K562 (cell line): Measurements from ENCODE around the gene GALNT18. TPM values are rescaled to one million over a fixed set of nuclear protein-coding genes. Genes with fewer than 3 reads are reported as not detected.

Experiments used
- ATAC-seq: fragments of 200-7000 bp; cut with Tn5 transposase; 3 replicates; pipeline ENCODE4 v1.9.1; 2020; ENCODE audit warnings: moderate library complexity
- BruUV-seq: library from RNA; stranded (reverse); fragments of 400-500 nt; replicated peaks from 2 replicates; lab custom pipeline; 2021; lab: Mats Ljungman, UMichigan
- CTCF ChIA-PET: fragments of 300-600 bp; formaldehyde crosslinking; extraction: SDS; loops from one replicate; lab custom pipeline; 2021; ENCODE audit warnings: low intra/inter-chr PET ratio; lab: Yijun Ruan, JAX
- POLR2A ChIA-PET: fragments of 300-600, 350-650 bp; sonication (Branson Sonifier 250); formaldehyde crosslinking; extraction: SDS; loops from one replicate; lab custom pipeline; 2021; ENCODE audit warnings: antibody characterized with exemption, inconsistent platforms; lab: Yijun Ruan, JAX
- DNase-seq, 4 experiments: peaks; one replicate each; pipeline versions ENCODE4 v3.0.0 to v3.0.0-alpha.2; 2011 to 2018; ENCODE audit warnings: low spot score in 3 of 4, mixed read lengths in 3 of 4; ENCODE audit errors: extremely low read depth in 1 of 4
- FAIRE-seq: peaks from 2 replicates; lab custom pipeline; 2011; peaks lifted over from hg19 to GRCh38; lab: Jason Lieb, UNC
- H2AFZ ChIP-seq: 2 replicates; pipeline ENCODE4 v1.6.0; 2011; ENCODE audit warnings: low read depth, low read length, control low read depth, inconsistent platforms
- H3K27ac ChIP-seq: fragments of 200-600 bp; 3 replicates; pipeline ENCODE4 v1.8.0; 2011; ENCODE audit warnings: low read depth, mild to moderate bottlenecking, control low read depth, inconsistent platforms, low read length, moderate library complexity, mixed read lengths; ENCODE audit errors: extremely low read depth
- H3K27me3 ChIP-seq, 2 experiments: fragments of 300-600 bp in 1 of 2; 2 replicates in 1 of 2; 3 replicates in 1 of 2; pipeline versions ENCODE4 v1.6.0 to v1.8.0; 2011; ENCODE audit warnings: inconsistent platforms in 2 of 2, low read length in 2 of 2, mild to moderate bottlenecking in 1 of 2, mixed read lengths in 1 of 2, moderate library complexity in 1 of 2; ENCODE audit not compliant: control insufficient read depth in 2 of 2, insufficient read depth in 2 of 2
- H3K36me3 ChIP-seq: fragments of 300-600 bp; 3 replicates; pipeline ENCODE4 v1.8.0; 2011; ENCODE audit warnings: mild to moderate bottlenecking, low read length, inconsistent platforms; ENCODE audit not compliant: control insufficient read depth, insufficient read depth
- H3K4me1 ChIP-seq, 2 experiments: fragments of 200-600 bp in 1 of 2; replicated peaks in 1 of 2; 2 replicates in 1 of 2; 3 replicates in 1 of 2; pipeline versions ENCODE4 v1.5.1 to v1.8.0; 2011; ENCODE audit warnings: inconsistent platforms in 2 of 2, low read length in 2 of 2, mild to moderate bottlenecking in 1 of 2, mixed read lengths in 1 of 2, moderate library complexity in 1 of 2; ENCODE audit not compliant: control insufficient read depth in 2 of 2, insufficient read depth in 2 of 2
- H3K4me2 ChIP-seq: 2 replicates; pipeline ENCODE4 v1.6.1; 2011; ENCODE audit warnings: low read length, control low read depth, inconsistent platforms, mixed read lengths; ENCODE audit not compliant: insufficient read depth
- H3K4me3 ChIP-seq: fragments of 200-600 bp; sonication (generic), shearing (Covaris generic); 2 replicates; pipeline ENCODE4 v1.5.1; 2016; ENCODE audit warnings: control low read depth, inconsistent platforms
- H3K79me2 ChIP-seq: fragments of 200-600 bp; 3 replicates; pipeline ENCODE4 v1.8.0; 2011; ENCODE audit warnings: low read length, inconsistent platforms; ENCODE audit not compliant: control insufficient read depth, insufficient read depth
- H3K9ac ChIP-seq, 2 experiments: 2 replicates each; pipeline versions ENCODE4 v1.6.0 to v1.6.1; 2011; ENCODE audit warnings: low read depth in 2 of 2, low read length in 2 of 2, control low read depth in 1 of 2, inconsistent platforms in 1 of 2, mild to moderate bottlenecking in 1 of 2, mixed read lengths in 1 of 2; ENCODE audit not compliant: insufficient read depth in 1 of 2
- H3K9me1 ChIP-seq: one replicate; pipeline ENCODE4 v1.6.0; 2011; ENCODE audit warnings: inconsistent platforms, mild to moderate bottlenecking, low read length, moderate library complexity; ENCODE audit not compliant: control insufficient read depth, insufficient read depth
- H3K9me3 ChIP-seq: replicated peaks from 2 replicates; pipeline ENCODE4 v1.5.1; 2011; ENCODE audit warnings: low read depth, low read length, inconsistent platforms; ENCODE audit not compliant: control insufficient read depth, insufficient read depth
- H4K20me1 ChIP-seq: replicated peaks from 2 replicates; pipeline ENCODE4 v1.6.1; 2011; ENCODE audit warnings: low read length, inconsistent platforms, mixed read lengths; ENCODE audit not compliant: control insufficient read depth, insufficient read depth
- ELF4 ChIP-seq: fragments of 450-650 bp; formaldehyde crosslinking; IDR thresholded peaks from 2 replicates; pipeline ENCODE4 v1.4.0; 2022; ENCODE audit warnings: missing genetic modification characterization
- HDAC6 ChIP-seq: IDR thresholded peaks from 2 replicates; pipeline ENCODE4 v1.6.1; 2012; ENCODE audit warnings: low read depth, mild to moderate bottlenecking, control low read depth, inconsistent platforms, low read length, moderate library complexity
- HES1 ChIP-seq: fragments of 450-650 bp; IDR thresholded peaks from 2 replicates; pipeline ENCODE4 v1.6.1; 2016; ENCODE audit warnings: low read depth, mild to moderate bottlenecking, moderate library complexity
- JUN ChIP-seq, 2 experiments: sonication (generic) in 1 of 2; formaldehyde crosslinking in 1 of 2; IDR thresholded peaks; 2 replicates each; pipeline versions ENCODE4 v1.6.1 to v1.8.0; 2012 to 2022; ENCODE audit warnings: borderline replicate concordance in 2 of 2, mild to moderate bottlenecking in 2 of 2, improper control_type of control experiment in 1 of 2, low read depth in 1 of 2, low read length in 1 of 2, missing genetic modification reagents in 1 of 2
- NR2F6 ChIP-seq: fragments of 450-650 bp; formaldehyde crosslinking; IDR thresholded peaks from 2 replicates; pipeline ENCODE4 v1.4.0; 2020; ENCODE audit warnings: mild to moderate bottlenecking
- POLR3G ChIP-seq: IDR thresholded peaks from 2 replicates; pipeline ENCODE4 v1.6.1; 2011; ENCODE audit not compliant: insufficient read length, insufficient replicate concordance; ENCODE audit errors: extremely low read depth
- STAT5A ChIP-seq: IDR thresholded peaks from 2 replicates; pipeline ENCODE4 v1.6.1; 2012; ENCODE audit warnings: low read length, inconsistent platforms, borderline replicate concordance
- TEAD2 ChIP-seq: fragments of 450-650 bp; IDR thresholded peaks from 2 replicates; pipeline ENCODE4 v1.6.1; 2016; ENCODE audit warnings: missing genetic modification characterization, control low read depth, missing compliant biosample characterization
- TGIF2 ChIP-seq: sonication (generic); formaldehyde crosslinking; IDR thresholded peaks from 2 replicates; pipeline ENCODE4 v1.8.1; 2022; ENCODE audit warnings: mild to moderate bottlenecking, missing genetic modification reagents, moderate library complexity
- ZC3H11A ChIP-seq: IDR thresholded peaks from 2 replicates; pipeline ENCODE4 v1.6.1; 2012; ENCODE audit warnings: low read depth, low read length, improper control_type of control experiment
- ZHX1 ChIP-seq: fragments of 150-350 bp; conservative IDR thresholded peaks from 2 replicates; pipeline ENCODE4 v1.6.1; 2014; ENCODE audit warnings: low read length
- ZNF121 ChIP-seq: sonication (generic); formaldehyde crosslinking; conservative IDR thresholded peaks from 2 replicates; pipeline ENCODE4 v1.8.0; 2022; ENCODE audit warnings: missing genetic modification reagents
- ZNF717 ChIP-seq: fragments of 250-450 bp; sonication (Bioruptor Pico); IDR thresholded peaks from 2 replicates; pipeline ENCODE4 v1.5.0; 2021
- ZSCAN32 ChIP-seq: fragments of 450-650 bp; formaldehyde crosslinking; IDR thresholded peaks from 2 replicates; pipeline ENCODE4 v1.4.0; 2020; ENCODE audit warnings: mild to moderate bottlenecking, moderate library complexity
- WGBS: fragments of 100-300 bp; shearing (Covaris generic); methylation state at CpG from one replicate; pipeline ENCODE4 v1.1.6; 2016; ENCODE audit warnings: low coverage, mixed read lengths; ENCODE audit not compliant: insufficient coverage; ENCODE audit errors: missing lambda C conversion rate; 5-methylcytosine and 5-hydroxymethylcytosine counted together
- in situ Hi-C: fragments of 300-500 bp; cut with MboI; formaldehyde crosslinking; loops from 4 replicates; pipeline ENCODE4 v1.15.0; 2018; ENCODE audit warnings: inconsistent platforms, mixed read lengths
- intact Hi-C: fragments of 100-400 bp; cut with micrococcal nuclease; formaldehyde crosslinking; loops from 2 replicates; pipeline ENCODE4 v1.14.2; 2022
- polyA plus RNA-seq, 8 experiments: library from polyadenylated mRNA; depleted of rRNA in 4 of 8; stranded (reverse) in 5 of 8; unstranded in 3 of 8; fragments of >200 nt; fragmentation: Nextera tagmentation in 2 of 8; fragmentation: Illumina TruSeq in 1 of 8; extraction: Ambion mirVana in 2 of 8; extraction: Trizol in 1 of 8; gene quantifications; 2 replicates each; pipeline versions ENCODE4 v1.2.1 to v1.2.3, GENCODE V29; 2011 to 2014; ENCODE audit warnings: inconsistent platforms in 1 of 8, missing spikeins in 1 of 8
- total RNA-seq, 7 experiments: library from RNA; depleted of rRNA in 6 of 7; stranded (reverse); fragments of >200 nt in 6 of 7; fragmentation: Illumina TruSeq in 2 of 7; extraction: Trizol in 2 of 7; gene quantifications; 2 replicates each; pipeline versions ENCODE4 v1.2.1 to v1.2.3, GENCODE V29; 2011 to 2021; ENCODE audit warnings: low replicate concordance in 1 of 7
- TF ChIP-seq, protein P1 (sequence below), 3 experiments: IDR thresholded peaks in 2 of 3; conservative IDR thresholded peaks in 1 of 3; 2 replicates each; pipeline ENCODE4 v1.5.1; 2011 to 2012; ENCODE audit warnings: low read length in 3 of 3, mild to moderate bottlenecking in 3 of 3, control low read depth in 2 of 3, improper control_type of control experiment in 1 of 3, inconsistent platforms in 1 of 3, low read depth in 1 of 3, mixed read lengths in 1 of 3, moderate library complexity in 1 of 3; ENCODE audit not compliant: insufficient read depth in 2 of 3
- TF ChIP-seq, protein P2 (sequence below): sonication (generic); formaldehyde crosslinking; IDR thresholded peaks from 2 replicates; pipeline ENCODE4 v1.8.0; 2022; ENCODE audit warnings: mild to moderate bottlenecking, missing genetic modification reagents, borderline replicate concordance

The GALNT18 gene
- total and polyA plus RNA-seq, 9 of the 15 experiments (the other 6 are each of a cell fraction or from before 2014, with no cell fraction given): not detected

GRCh38 chr11:11347592-11347991, 274.2 kb downstream of the GALNT18 start:
- Histone ChIP-seq H3K79me2 (no peaks in the 10 kb centered on the region), H3K27ac (no peak overlapping the region), H3K9me1 (no peaks in the 10 kb centered on the region), H3K9ac (no peak overlapping the region), H3K36me3 (no peaks in the 10 kb centered on the region), H3K4me2 (no peak overlapping the region), H2AFZ (no peak overlapping the region), H3K27me3 (peaks cover 0 to 21% of the 10 kb centered on the region in 2 experiments; a peak in 2 of 5 replicates), H4K20me1 (no peaks in the 10 kb centered on the region), H3K9me3 (no peaks in the 10 kb centered on the region), H3K4me1 (no peaks in the 10 kb centered on the region), H3K4me3 (no peak overlapping the region)
- intact Hi-C loops: no loop called here
- no peak for TF ChIP-seq POLR3G
- TF ChIP-seq HDAC6: no peak
- no peak for TF ChIP-seq ZNF121 (CRISPR knock-in tag)
- no peak for TF ChIP-seq NR2F6 (CRISPR knock-in tag)
- TF ChIP-seq, protein P1, sequence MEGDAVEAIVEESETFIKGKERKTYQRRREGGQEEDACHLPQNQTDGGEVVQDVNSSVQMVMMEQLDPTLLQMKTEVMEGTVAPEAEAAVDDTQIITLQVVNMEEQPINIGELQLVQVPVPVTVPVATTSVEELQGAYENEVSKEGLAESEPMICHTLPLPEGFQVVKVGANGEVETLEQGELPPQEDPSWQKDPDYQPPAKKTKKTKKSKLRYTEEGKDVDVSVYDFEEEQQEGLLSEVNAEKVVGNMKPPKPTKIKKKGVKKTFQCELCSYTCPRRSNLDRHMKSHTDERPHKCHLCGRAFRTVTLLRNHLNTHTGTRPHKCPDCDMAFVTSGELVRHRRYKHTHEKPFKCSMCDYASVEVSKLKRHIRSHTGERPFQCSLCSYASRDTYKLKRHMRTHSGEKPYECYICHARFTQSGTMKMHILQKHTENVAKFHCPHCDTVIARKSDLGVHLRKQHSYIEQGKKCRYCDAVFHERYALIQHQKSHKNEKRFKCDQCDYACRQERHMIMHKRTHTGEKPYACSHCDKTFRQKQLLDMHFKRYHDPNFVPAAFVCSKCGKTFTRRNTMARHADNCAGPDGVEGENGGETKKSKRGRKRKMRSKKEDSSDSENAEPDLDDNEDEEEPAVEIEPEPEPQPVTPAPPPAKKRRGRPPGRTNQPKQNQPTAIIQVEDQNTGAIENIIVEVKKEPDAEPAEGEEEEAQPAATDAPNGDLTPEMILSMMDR (IDR thresholded peaks at IDR 0.05 in 2 of 3, conservative IDR thresholded peaks at IDR 0.05 in 1 of 3; ENCODE audit: insufficient read depth in 2 of 3, low read depth in 1 of 3, low read length in 3 of 3): no peak
- no peak for TF ChIP-seq JUN (IDR thresholded peaks at IDR 0.05; ENCODE audit: borderline replicate concordance, low read depth, low read length)
- TF ChIP-seq JUN (CRISPR knock-in tag; IDR thresholded peaks at IDR 0.05; ENCODE audit: borderline replicate concordance): no peak
- TF ChIP-seq ZC3H11A: no peak
- TF ChIP-seq STAT5A: no peak
- no peak for TF ChIP-seq TEAD2 (tag)
- TF ChIP-seq ELF4: no peak
- TF ChIP-seq TGIF2 (CRISPR knock-in tag): no peak
- no peak for TF ChIP-seq ZSCAN32 (CRISPR knock-in tag)
- no peak for TF ChIP-seq HES1
- no peak for TF ChIP-seq ZHX1
- TF ChIP-seq, protein P2, sequence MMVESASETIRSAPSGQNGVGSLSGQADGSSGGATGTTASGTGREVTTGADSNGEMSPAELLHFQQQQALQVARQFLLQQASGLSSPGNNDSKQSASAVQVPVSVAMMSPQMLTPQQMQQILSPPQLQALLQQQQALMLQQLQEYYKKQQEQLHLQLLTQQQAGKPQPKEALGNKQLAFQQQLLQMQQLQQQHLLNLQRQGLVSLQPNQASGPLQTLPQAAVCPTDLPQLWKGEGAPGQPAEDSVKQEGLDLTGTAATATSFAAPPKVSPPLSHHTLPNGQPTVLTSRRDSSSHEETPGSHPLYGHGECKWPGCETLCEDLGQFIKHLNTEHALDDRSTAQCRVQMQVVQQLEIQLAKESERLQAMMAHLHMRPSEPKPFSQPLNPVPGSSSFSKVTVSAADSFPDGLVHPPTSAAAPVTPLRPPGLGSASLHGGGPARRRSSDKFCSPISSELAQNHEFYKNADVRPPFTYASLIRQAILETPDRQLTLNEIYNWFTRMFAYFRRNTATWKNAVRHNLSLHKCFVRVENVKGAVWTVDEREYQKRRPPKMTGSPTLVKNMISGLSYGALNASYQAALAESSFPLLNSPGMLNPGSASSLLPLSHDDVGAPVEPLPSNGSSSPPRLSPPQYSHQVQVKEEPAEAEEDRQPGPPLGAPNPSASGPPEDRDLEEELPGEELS: no peak
- no peak for TF ChIP-seq ZNF717
- ATAC-seq: no peak
- no peak for FAIRE-seq
- 2% methylated on average over 7 of the region's 7 CpGs for WGBS
- in situ Hi-C loops: no loop called here
- POLR2A ChIA-PET: no interaction called here
- BruUV-seq: no TSS peak
- DNase-seq: no peak
- CTCF ChIA-PET: no interaction called here
